GM23338 (cell line): ENCODE data around the gene APP.

Experiments
- CREB1 ChIP-seq: fragments of 250-450 bp; sonication (Bioruptor Pico); IDR thresholded peaks from 2 replicates; pipeline ENCODE4 v1.5.0; 2020; ENCODE audit warnings: low read depth, mild to moderate bottlenecking, moderate library complexity
- EZH2 ChIP-seq: fragments of 200-600 bp; sonication (generic); IDR thresholded peaks from one replicate; pipeline ENCODE4 v1.8.0; 2017; ENCODE audit warnings: antibody characterized with exemption, mild to moderate bottlenecking, low read depth; ENCODE audit not compliant: unreplicated experiment
- EZH2phosphoT487 ChIP-seq: fragments of 200-600 bp; sonication (generic); IDR thresholded peaks from one replicate; pipeline ENCODE4 v1.8.1; 2018; ENCODE audit warnings: antibody characterized with exemption; ENCODE audit not compliant: unreplicated experiment
- POLR2AphosphoS5 ChIP-seq: IDR thresholded peaks from 2 replicates; pipeline ENCODE4 v1.6.1; 2016; ENCODE audit warnings: antibody characterized with exemption, low read depth
- STAT1 ChIP-seq: IDR thresholded peaks from one replicate; pipeline ENCODE4 v1.6.1; 2016; ENCODE audit warnings: antibody characterized with exemption; ENCODE audit not compliant: unreplicated experiment
- ZNF331 ChIP-seq: fragments of 250-450 bp; sonication (Bioruptor Pico); IDR thresholded peaks from 2 replicates; pipeline ENCODE4 v1.5.0; 2020; ENCODE audit warnings: low read depth, mild to moderate bottlenecking, moderate library complexity
- TF ChIP-seq, protein P1 (sequence below), 2 experiments: fragments of 200-600 bp in 1 of 2; sonication (generic) in 1 of 2; conservative IDR thresholded peaks; 2 replicates each; pipeline versions ENCODE4 v1.5.1 to v1.6.1; 2016 to 2017; ENCODE audit warnings: antibody characterized with exemption in 2 of 2, low read depth in 2 of 2, mild to moderate bottlenecking in 2 of 2, moderate library complexity in 1 of 2
- TF ChIP-seq, protein P2 (sequence below): IDR thresholded peaks from one replicate; pipeline ENCODE4 v1.6.1; 2018; ENCODE audit warnings: antibody characterized with exemption; ENCODE audit not compliant: unreplicated experiment

DNA sequence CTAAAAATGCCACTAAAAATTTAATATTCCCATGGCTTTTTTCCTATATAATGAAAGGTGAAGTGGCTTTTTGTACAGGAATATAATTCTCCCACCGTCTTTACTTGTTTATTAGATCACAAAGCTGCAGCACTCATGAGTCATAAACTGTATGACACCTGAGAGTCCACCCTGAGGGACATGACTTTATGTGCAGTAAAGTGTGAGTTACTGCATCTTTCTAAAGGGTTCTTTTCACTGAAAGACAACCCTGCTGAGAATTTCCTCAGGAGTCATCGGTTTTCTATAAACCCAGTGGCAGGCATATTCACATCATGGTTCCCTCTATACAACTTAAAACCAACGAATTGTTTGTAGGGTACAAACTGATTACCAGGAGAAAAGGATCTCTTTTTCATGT, 77.4 kb downstream of the APP start:
- TF ChIP-seq, protein P1, sequence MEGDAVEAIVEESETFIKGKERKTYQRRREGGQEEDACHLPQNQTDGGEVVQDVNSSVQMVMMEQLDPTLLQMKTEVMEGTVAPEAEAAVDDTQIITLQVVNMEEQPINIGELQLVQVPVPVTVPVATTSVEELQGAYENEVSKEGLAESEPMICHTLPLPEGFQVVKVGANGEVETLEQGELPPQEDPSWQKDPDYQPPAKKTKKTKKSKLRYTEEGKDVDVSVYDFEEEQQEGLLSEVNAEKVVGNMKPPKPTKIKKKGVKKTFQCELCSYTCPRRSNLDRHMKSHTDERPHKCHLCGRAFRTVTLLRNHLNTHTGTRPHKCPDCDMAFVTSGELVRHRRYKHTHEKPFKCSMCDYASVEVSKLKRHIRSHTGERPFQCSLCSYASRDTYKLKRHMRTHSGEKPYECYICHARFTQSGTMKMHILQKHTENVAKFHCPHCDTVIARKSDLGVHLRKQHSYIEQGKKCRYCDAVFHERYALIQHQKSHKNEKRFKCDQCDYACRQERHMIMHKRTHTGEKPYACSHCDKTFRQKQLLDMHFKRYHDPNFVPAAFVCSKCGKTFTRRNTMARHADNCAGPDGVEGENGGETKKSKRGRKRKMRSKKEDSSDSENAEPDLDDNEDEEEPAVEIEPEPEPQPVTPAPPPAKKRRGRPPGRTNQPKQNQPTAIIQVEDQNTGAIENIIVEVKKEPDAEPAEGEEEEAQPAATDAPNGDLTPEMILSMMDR (conservative IDR thresholded peaks at IDR 0.05; ENCODE audit: low read depth in 2 of 2) = no peak
- TF ChIP-seq, protein P2, sequence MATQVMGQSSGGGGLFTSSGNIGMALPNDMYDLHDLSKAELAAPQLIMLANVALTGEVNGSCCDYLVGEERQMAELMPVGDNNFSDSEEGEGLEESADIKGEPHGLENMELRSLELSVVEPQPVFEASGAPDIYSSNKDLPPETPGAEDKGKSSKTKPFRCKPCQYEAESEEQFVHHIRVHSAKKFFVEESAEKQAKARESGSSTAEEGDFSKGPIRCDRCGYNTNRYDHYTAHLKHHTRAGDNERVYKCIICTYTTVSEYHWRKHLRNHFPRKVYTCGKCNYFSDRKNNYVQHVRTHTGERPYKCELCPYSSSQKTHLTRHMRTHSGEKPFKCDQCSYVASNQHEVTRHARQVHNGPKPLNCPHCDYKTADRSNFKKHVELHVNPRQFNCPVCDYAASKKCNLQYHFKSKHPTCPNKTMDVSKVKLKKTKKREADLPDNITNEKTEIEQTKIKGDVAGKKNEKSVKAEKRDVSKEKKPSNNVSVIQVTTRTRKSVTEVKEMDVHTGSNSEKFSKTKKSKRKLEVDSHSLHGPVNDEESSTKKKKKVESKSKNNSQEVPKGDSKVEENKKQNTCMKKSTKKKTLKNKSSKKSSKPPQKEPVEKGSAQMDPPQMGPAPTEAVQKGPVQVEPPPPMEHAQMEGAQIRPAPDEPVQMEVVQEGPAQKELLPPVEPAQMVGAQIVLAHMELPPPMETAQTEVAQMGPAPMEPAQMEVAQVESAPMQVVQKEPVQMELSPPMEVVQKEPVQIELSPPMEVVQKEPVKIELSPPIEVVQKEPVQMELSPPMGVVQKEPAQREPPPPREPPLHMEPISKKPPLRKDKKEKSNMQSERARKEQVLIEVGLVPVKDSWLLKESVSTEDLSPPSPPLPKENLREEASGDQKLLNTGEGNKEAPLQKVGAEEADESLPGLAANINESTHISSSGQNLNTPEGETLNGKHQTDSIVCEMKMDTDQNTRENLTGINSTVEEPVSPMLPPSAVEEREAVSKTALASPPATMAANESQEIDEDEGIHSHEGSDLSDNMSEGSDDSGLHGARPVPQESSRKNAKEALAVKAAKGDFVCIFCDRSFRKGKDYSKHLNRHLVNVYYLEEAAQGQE = no peak
- TF ChIP-seq EZH2 (no peak), POLR2AphosphoS5 (no peak), EZH2phosphoT487 (no peak), CREB1 (no peak), STAT1 (no peak), ZNF331 (CRISPR knock-in tag) (no peak)
